HG03103 (cell line): ENCODE data around the gene PTPN13.

ENCODE experiments used
- ATAC-seq: cut with Tn5 transposase; IDR thresholded peaks from one replicate; pipeline ENCODE4 v1.9.1; 2021; ENCODE audit warnings: low read depth; ENCODE audit not compliant: unreplicated experiment

PTPN13 gene

DNA sequence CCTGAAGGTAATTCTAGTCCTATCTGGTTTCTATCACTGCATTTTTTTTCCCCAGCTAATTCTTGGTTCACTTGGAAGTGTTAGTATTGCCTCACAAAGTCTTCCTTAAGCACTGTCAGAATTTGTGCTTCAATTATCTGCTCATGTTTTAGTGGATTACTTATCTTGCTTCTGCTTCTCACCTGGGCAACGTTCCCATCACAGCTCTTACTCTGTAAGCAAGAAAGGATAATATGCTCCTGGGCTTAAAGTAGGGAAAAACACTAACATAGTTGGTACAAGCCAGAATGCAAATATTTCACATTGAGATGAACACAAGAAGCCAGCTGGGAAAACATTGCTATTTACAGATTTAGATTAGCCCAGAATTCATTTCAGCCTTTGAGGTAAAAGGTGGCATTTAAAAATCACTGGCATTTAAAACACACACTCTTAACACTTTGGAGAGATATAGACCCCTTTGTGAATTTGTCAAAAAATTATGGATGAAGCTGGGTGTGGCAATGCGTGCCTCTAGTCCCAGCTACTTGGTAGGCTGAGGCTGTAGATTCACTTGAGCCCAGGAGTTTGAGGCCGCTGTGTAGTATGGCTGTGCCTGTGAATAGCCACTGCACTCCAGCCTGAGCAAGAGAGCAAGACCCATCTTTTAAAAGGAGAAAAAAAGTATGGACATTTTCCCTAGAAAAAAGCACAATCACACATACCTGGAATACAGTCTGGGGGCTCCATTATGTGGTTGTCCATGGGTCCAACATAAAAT, 6.6 kb upstream of the PTPN13 start:
- no peak for ATAC-seq

DNA sequence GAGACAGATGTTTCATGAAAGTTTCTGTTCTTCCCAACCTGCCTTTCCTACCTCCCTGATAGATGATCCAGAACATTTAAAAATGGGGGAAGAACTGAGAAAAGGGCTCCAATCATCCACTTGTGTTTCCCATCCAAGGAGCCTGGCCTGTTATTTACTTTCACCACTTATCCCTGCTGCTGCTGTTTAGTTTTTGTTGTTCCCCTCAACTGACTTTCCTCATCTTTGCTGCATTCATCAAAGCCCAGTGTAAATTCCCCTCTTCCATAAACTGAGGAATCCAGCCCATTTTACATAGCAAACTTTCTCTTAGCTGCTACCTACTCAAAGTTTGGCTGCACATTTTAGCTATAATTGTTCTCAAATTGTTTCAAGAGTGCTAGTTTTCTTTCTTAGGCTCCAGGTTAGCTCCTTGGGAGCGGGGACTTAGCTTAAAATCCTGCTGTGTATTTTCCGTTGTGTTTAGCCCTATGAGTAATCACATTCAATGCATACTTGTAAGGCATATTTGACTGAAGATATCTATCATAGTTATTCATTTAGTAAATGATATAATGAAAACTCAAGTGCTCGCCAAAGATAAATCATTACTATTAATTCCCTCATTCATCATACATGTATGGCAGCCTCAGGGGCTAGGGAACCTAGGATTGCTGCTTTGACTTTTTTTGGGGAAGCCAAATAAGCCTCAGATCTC, 1.4 kb upstream of the PTPN13 start:
- ATAC-seq, result no peak

DNA sequence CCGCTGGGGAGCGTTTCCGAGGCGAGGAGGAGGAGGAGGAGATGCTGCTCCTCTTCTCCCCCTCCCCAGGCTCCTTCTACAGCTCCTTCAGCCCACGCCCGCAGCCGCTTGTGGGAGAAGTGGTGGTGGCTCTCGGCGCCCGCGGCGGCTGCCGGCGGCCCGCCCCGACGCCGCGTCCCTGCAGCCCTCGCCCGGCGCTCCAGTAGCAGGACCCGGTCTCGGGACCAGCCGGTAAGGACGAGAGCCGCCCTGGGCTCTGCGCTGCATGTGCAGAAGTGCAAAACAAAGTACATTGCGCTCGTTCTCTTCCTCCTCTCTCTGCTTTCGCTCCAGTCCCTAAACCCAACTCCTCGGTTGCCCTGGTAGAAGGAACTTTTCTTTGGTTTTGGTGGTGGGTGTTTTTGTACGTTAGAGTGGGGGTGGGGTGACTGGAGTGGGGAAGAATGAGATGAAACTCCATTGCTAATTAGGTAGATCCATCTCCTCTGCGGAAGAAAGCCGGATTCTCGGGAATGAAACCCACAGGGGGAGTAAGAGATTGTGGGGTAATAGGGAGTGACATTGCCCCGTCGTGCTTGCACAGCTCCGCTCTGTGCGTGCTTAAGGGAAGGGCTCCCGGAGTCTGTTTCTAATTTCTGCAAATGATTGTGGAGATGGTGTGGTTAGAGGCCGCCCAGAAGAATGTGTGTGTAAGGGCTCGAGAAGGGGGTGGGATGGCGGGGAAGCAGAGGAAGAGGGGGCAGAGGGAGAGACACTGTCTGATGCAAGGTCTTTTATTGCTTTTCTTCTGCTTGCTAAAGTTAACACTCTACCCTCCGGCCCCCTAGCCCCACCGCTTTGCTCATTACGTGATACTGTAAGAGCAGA, 677 bp downstream of the PTPN13 start:
- peak; percentile 21 for ATAC-seq

DNA sequence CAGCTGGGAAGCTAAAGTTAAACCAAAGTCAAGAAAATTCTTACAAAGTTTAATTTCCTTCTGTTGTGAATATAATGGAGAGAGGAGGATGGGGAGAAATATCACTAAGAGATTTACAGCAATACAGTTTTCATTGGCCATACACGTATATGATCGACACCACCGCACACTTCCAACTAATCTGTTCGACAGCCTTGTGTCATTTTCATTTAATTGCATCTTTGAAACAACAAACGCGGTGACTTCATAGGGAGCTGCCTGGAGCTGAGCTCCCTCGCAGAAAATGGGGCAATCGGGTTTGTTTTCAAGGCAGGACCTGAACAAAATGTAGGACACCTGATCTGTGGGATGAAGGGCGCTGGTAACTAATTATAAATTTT, 1.3 kb downstream of the PTPN13 start:
- ATAC-seq, result no peak

DNA sequence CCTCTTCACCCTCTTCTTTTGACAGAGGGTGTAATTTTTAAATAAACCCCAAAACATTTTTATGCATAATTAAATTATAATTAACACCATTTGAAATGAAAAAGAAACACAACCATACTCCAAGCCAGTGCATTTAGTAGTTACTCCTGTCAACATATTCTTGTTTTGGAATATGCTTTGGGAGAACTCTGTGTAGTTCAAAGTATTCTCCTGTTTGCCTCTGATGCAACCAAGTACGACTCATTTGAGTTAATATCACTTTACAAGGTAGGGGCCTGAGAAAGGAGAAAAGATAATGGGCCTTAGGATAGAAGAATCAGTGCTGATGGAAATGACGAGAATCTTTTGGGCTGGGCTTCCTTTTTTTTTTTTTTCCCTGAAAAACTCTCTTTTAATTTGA, 2.7 kb downstream of the PTPN13 start:
- no peak for ATAC-seq

DNA sequence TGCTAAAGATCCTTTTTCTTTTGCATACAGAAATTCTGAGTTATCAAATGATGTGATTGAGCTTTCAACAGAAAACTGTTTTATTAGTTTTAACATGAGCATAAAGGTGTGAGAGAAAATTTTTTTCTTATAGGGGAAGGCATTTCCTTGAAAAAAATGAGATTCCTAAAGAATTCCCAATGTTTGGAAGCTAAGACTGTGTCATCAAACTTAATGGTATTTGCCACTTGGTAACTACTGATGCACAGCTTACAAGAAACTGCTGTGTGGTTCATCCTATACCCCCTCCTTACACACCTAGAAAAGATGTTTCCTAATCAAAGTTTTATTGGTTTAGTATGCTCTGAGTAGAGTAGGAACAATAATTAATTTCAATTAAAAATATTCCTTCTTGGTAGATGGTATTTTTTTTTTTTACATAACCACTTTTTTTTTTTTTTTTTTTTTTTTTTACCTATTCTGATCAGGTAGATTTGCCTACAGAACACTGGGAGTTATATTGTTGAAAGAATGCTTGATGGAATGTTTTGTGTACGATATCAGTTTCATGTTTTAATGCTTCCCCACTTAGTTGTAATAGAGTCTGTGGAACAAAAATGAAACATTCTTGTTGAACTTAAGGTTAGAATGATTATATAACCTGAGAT, 6.0 kb downstream of the PTPN13 start:
- no peak for ATAC-seq

DNA sequence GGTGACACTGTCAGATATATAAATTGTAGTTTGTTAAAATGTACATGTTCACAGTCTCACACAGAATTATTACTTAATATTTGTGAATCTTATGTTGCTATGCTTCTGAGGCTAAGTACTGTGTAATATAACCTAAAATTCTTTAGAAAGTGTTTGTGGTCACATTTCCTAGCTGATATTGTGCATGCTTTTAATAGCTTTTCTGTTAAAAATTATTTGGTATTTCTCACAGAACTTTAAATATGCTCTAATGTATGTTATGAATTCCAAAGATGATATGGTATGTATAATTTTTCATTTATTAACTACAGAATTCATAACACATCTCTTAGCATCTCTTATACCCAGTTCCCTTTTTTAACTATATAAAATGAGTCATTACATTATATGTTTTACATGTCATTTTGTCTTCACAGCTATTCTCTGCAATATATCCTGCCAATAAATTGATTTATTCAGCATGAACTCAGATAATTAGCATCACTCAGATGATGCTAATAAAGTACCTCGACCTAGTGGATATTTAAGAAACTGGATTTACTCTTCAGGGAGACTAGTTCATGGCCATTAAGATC, 9.3 kb downstream of the PTPN13 start:
- no peak for ATAC-seq

DNA sequence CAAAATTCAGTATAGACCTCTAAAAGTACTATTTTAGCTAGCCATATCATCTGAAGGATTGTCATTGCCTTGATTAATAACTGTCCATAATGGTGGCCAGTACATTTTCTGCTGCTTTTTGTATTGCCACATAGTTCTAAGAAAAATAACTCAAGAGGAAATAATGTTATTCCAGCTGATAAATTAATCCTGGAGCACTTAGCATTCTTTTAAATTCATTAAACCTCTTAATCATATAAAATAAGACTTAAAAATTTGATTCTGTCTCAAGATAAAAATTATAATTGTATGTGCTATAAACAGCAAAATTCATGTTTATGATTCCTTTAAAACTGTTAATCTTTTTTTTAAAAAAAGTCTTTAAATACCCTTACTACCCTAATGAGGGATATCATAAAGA, 12.7 kb downstream of the PTPN13 start:
- ATAC-seq, result no peak

DNA sequence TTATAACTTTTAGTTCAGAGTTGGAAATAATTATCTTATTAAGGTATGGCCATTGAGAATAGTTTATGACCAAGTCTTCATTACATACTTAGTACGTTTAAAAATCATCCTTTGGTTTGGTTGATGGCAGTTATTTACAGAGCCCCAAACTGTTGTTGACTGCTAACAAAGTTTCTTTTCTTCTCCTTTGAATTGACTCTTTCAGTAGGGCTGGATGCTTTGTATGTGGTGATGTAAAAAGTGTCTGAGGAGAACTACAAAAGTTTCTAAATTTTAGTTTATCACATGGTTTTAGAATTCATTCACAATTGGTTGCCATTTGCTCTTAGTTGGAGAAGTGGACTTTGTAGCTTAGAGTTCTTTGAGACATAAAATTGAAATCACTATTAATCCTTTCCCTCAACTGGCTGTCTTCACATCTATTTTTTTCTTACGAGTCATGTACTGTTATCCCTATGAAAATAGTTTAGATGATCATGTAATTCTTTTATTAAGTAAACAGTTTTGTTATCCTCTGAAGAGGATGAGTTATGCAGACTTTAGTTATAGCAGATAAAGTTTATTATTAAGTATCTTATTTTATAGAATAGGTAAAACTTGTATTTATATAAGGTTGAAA, 14.8 kb downstream of the PTPN13 start:
- no peak for ATAC-seq

DNA sequence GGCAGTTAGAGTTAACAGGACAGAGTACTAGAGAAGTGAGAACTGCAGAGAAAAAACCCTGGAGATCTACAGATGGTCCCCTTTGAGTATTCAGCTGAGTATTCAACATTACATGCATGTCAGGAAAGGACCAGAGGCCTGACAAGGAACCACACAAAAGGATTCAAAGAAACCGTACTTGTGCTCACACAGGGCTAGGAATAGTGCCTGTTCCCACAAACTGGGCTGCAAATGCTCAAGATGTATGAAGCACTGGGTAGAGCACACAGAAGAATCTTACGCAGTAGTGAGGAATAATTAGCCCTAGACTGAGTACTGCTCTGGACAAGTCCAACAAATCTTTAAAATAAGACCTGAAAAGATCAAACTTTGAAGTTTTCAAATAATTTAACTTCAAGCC, 17.6 kb downstream of the PTPN13 start:
- ATAC-seq, result no peak

DNA sequence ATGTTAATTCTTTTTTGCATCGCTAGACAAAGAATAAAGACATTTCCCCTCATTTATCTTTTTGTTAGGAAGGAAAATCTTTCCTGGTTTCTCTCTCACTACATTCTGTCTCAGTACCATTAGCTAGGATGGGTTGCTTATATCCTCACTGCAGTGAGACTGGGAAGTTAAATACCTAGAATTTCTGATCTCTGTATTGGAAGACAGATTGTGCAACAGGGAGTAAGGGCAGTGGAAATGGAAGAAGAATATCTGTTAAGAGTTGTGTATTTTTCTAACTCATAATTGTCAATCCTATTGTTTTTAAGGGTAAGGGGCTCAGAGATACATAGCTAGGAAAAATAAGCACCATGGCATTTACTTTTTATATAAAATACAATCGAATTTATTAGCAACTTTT, 19.6 kb downstream of the PTPN13 start:
- no peak for ATAC-seq

DNA sequence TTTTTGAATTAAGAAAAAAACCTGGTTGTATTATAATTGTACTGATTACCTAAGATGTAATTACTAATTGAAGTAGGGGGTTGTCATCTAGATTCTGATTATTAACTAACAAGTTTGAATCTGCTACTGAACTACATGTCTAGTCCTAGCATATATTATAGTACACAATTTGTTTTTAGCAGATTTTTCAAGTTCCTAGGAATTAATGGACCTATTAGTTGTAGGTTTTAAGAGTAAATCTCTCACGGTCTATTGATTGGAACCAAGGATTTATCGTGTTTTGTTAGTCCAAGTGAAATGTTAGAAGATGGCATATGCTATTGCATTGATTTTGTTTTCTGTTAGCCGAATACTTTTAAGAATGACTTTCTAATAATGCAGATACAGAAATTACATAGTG, 20.8 kb downstream of the PTPN13 start:
- no peak for ATAC-seq

DNA sequence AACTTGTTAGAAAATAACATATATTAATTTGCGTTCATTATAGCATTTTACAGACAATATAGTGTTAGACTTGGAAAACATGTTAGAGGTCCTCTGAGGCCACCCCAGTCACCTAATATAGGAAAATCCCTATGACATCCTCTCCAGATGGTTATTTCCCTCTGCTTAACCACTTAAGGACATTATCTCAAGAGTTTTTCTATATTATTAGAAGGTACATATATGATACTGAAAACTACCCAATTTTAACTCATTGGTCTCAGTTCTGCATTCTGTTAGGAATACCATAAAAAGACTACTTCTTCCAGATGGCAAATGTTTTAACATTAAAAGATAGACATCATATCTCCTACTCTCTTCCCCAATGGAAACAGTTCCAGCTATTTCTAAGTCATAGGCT, 21.4 kb downstream of the PTPN13 start:
- no peak for ATAC-seq

DNA sequence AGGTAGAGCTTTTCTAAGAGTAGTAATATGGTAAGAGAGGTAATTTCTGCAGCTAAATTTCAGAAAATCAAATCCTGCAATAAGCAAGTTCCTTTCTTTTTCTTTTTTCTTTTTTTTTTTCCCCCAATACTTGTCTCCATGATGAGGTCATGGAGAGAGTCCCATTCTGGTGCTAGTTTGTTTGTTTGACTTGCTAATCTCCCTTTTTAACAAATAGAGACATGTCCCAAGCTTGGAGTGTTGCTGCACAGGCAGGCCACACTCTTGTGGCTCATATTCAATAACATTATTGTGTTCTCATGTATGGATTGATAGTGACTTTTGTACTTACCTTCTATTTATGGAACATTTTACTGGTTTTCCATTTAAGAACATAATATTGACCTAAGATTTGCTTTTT, 25.5 kb downstream of the PTPN13 start:
- ATAC-seq, result no peak

DNA sequence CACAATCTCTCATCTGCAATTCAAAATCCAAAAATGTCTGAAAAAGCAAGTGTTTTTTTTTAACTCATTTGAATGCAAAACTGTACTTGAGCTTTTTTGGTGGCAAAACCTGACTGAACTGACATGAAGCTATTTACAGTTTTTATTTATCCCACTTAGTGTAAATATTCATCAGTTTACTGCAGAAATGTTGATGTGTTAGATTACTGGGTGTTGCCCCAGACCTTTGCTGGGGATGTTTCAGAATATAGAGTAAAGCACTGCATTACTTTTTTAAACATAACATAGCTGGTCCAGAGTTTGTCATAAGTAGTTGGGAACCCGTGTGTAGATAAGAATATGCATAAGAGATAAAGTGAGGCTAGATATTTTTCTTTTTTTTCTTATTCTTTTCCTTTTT, 27.3 kb downstream of the PTPN13 start:
- ATAC-seq, result no peak

DNA sequence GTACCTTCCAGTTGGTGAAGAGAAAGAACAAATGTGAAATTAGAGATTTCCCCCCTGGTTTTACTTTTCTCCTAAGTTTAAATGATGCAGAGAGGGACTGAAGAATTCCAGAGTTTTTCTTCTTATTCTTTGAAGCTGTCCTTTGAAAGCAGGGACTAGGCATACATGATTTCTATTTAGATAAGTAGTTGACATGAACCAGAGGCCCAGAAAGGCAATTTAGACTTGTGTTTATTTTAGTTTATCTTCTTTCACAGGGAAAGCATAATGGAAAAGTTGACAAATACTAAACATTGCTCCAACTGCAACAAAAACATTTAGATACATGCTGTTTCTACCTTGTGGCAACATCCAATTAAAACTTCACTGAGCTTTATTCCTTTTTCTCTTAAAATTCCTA, 32.0 kb downstream of the PTPN13 start:
- ATAC-seq, result no peak

DNA sequence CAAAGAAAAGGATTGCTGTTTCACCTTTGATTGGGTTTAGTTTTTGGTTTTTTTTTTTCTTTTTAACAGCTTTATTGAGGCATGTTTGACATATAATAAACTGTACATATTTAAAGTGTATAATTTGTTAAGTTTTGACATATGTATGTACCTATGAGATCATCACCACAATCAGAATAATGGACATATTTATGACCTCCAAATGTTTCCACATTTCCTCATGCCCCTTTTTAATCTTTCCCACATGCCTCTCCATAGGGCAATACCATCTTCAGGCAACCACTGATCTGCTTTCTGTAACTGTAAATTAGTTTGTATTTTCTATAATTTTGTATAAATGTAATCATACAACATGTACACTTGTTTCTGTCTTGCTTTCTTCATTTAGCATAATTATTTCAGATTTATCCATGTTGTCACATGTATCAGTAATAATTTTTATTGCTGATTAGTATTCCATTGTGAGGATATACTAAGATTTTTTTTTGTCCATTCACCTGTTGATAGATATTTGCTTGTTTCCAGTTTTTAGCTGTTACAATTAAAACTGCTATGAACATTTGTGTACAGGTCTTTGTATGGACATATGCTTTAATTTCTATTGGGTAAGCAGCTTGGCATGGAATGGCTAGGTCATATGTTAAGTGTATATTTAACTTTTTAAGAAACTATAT, 33.5 kb downstream of the PTPN13 start:
- ATAC-seq, result no peak

DNA sequence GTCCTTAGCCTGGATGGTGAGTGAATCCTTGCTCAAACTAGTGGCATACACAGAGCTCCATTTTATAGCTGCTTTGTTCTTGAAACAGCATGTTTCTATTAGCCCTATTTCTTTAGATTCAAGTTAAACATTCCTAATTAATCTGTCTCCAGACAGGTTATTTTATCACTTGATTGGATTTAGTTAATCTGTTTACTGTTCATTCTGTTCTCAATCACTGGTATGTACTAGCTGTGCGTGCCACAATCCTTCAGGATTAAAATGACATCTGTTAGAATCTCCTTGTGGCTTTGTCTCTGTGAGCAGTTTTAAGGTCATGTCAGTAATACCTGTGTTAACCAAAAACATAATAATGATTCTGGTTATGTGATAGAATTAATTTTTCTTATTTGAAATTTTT, 36.5 kb downstream of the PTPN13 start:
- no peak for ATAC-seq

DNA sequence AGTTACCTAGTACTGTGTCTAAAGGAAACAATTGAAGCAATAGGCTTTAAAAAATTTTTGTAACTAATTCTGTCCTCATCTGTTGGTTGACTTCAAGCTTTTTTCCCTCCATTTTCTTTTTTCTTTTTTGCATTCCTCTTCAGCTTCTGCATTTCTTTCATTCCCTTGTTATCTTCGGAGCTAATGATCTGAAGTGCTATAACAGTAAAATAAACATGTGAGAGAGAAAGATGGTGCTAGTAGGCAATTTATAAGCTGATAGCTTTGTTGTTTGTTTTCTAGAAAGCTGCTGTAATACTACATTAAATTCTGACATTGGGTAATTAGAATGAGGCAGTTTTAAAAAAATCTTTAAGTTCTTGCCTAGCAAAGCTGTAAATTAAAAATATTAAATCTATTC, 37.1 kb downstream of the PTPN13 start:
- no peak for ATAC-seq

DNA sequence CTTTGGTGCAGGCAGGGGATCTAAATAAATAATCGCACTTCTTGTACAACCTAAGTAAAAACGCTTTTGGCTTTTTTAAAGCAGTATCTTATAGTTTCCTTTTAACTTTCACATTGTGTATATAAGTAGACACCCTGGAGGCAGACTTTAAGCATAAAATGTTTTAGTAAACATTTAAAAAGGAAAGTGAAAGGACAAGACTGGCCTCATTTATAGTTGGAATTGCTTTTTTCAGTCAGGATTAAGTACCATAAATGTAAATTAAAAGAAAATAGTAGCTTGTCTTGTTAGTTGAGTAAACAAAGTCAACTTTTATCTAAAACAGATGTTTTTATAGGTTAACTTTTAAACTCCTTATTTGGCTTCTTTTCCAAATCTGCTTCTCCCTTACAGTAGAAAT, 39.7 kb downstream of the PTPN13 start:
- ATAC-seq, result no peak
